Activated CD8-positive, alpha-beta T cell treated with anti-CD3 and anti-CD28 coated beads, Interleukin-2, amount 10 ng/mL, durations not matched to agents 7 days and 5 days (primary cell): ENCODE data around the gene CARD14. TPM values are rescaled to one million over a fixed set of nuclear protein-coding genes. Genes with fewer than 3 reads are reported as not detected.

Experiments
- total RNA-seq, 2 experiments: library from RNA; stranded (reverse); gene quantifications; one replicate each; pipeline ENCODE4 v1.2.3, GENCODE V29; 2021

CARD14 gene
- total RNA-seq, 2 experiments from 2014 or later = not detected

Other genes starting within 250 kb of the CARD14 start
- gene TBC1D16, start 134.2 kb upstream of the CARD14 start, total RNA-seq = 1 to 10 TPM; 1.3 to 2.1 TPM
- gene CCDC40, start 133.4 kb upstream of the CARD14 start, total RNA-seq = not detected
- gene GAA, start 68.4 kb upstream of the CARD14 start, total RNA-seq = 10 to 100 TPM; 18.1 to 22.3 TPM
- 100 to 1,000 TPM; 181 to 183 TPM for gene EIF4A3, start 22.9 kb upstream of the CARD14 start, total RNA-seq
- 1 to 10 TPM; 6.9 to 8.2 TPM for gene SGSH, start 50.3 kb downstream of the CARD14 start, total RNA-seq
- gene SLC26A11, start 50.4 kb downstream of the CARD14 start, total RNA-seq = 1 to 10 TPM; 1.4 to 1.6 TPM
- gene RNF213, start 90.8 kb downstream of the CARD14 start, total RNA-seq = 100 to 1,000 TPM; 438 to 455 TPM
- 10 to 100 TPM; 15.7 to 18.7 TPM for gene ENDOV, start 245.1 kb downstream of the CARD14 start, total RNA-seq